ENCODE results near the gene RPL39. TPM values are rescaled to one million over a fixed set of nuclear protein-coding genes. Genes with fewer than 3 reads are reported as not detected.
"Not testable (repeated sequence)": the region's sequence is repeated elsewhere in the genome, so short reads cannot be mapped to it uniquely, and the experiment has no call there.

The RPL39 gene
- 4,262 and 7,744 TPM in 2 replicates for total RNA-seq

GRCh38 chrX:119791437-119792231 is at the start of gene RPL39:
Gene RPL39, minus strand, starts transcription at chrX:119791630. Its CDS starts 54 bp downstream, at chrX:119791576.
- H3K4me3 ChIP-seq (ENCODE audit: low read depth, low read length), result peak within 1 kb of the TSS; percentile 84
- TF ChIP-seq, protein P1, sequence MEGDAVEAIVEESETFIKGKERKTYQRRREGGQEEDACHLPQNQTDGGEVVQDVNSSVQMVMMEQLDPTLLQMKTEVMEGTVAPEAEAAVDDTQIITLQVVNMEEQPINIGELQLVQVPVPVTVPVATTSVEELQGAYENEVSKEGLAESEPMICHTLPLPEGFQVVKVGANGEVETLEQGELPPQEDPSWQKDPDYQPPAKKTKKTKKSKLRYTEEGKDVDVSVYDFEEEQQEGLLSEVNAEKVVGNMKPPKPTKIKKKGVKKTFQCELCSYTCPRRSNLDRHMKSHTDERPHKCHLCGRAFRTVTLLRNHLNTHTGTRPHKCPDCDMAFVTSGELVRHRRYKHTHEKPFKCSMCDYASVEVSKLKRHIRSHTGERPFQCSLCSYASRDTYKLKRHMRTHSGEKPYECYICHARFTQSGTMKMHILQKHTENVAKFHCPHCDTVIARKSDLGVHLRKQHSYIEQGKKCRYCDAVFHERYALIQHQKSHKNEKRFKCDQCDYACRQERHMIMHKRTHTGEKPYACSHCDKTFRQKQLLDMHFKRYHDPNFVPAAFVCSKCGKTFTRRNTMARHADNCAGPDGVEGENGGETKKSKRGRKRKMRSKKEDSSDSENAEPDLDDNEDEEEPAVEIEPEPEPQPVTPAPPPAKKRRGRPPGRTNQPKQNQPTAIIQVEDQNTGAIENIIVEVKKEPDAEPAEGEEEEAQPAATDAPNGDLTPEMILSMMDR (conservative IDR thresholded peaks at IDR 0.05; ENCODE audit: low read depth, low read length), result no peak
- DNase-seq (ENCODE audit: low read depth), result peak; percentile 41

DNA sequence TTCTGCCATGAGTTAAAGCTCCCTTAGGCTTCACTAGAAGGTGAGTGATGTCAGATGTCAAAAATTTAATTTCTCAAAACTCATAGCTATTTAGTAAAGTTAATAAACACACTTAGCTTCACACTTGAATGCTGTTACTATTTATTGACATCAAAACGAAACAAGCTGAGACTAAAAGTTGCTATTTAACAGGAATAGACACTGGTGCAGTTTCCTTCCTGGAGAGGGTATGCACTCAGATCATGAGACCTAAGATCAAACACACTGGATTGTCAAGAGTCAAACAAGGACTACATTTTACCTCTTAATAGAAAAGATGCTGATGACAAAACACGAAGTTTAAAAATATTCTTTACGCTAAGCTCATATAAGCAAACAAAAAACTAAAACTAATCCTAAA is 42.5 kb upstream of the RPL39 start:
- DNase-seq (ENCODE audit: low read depth), result no peak
- TF ChIP-seq, protein P1 (conservative IDR thresholded peaks at IDR 0.05; ENCODE audit: low read depth, low read length), result no peak
- no peak overlapping the region for H3K4me3 ChIP-seq (ENCODE audit: low read depth, low read length)

GRCh38 chrX:119828446-119828845 is 37.0 kb upstream of the RPL39 start:
- TF ChIP-seq, protein P1 (conservative IDR thresholded peaks at IDR 0.05; ENCODE audit: low read depth, low read length), result no peak
- DNase-seq (ENCODE audit: low read depth), result no peak

DNA sequence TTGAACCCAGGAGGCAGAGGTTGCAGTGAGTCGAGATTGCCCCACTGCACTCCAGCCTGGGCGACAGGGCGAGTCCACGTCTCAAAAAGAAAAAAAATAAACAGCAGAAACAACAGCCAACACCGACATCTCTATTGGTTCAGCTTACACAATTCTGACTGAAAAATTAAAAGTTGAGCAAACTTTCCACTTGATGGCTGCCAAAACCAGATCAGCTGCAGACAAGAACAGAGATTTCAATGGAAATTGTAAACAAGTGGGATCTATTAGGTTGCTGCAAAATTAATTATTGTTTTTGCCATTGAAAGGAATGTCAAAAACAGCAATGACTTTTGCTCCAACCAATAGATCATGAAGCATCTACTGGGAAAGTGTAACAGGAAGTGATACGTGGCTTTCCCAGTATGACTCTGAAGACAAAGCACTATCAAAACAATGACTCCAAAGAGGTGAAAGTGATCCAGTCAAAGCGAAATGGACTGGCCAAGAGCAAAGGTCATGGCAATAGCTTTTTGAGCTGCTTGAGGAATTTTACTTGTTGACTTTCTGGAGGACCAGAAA is 35.0 kb upstream of the RPL39 start:
- peak; percentile 9 for DNase-seq (ENCODE audit: low read depth)
- TF ChIP-seq, protein P1 (conservative IDR thresholded peaks at IDR 0.05; ENCODE audit: low read depth, low read length), result no peak
- no peak overlapping the region for H3K4me3 ChIP-seq (ENCODE audit: low read depth, low read length)

More at GRCh38 chrX:119828446-119828845, 37.0 kb upstream of the RPL39 start:
- no peak overlapping the region for H3K4me3 ChIP-seq (ENCODE audit: low read depth, low read length)

GRCh38 chrX:119824221-119824620 is 32.8 kb upstream of the RPL39 start:
- H3K4me3 ChIP-seq (ENCODE audit: low read depth, low read length); DNase-seq (ENCODE audit: low read depth): not testable (repeated sequence)

- DNase-seq (ENCODE audit: low read depth), result peak; percentile 39
- not testable (repeated sequence) for H3K4me3 ChIP-seq (ENCODE audit: low read depth, low read length)
These were observed 30.3 kb upstream of the RPL39 start for GRCh38 chrX:119821703-119822102.

DNA sequence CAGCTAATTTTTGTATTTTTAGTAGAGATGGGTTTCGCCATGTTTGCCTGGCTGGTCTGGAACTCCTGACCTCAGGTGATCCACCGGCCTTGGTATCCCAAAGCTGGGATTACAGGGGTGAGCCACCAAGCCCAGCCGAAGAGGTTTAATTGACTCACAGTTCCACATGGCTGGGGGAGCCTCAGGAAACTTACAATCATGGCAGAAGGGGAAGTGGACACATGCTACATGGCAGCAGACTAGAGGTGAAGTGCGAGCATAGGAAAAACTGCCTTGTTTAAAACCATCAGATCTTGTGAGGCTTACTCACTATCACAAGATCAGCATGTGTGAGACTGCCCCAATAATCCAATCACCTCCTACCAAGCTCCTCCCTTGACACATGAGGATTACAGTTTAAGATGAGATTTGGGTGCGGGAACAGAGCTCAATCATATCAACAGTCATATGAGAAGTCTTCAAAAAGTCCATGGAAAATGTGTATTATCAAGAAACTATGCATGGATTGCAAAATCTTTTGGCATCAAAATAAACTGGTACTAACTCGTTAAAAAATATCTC is 25.8 kb upstream of the RPL39 start:
- H3K4me3 ChIP-seq (ENCODE audit: low read depth, low read length), result no peak overlapping the region
- no peak for DNase-seq (ENCODE audit: low read depth)
- TF ChIP-seq, protein P1 (conservative IDR thresholded peaks at IDR 0.05; ENCODE audit: low read depth, low read length), result no peak

DNA sequence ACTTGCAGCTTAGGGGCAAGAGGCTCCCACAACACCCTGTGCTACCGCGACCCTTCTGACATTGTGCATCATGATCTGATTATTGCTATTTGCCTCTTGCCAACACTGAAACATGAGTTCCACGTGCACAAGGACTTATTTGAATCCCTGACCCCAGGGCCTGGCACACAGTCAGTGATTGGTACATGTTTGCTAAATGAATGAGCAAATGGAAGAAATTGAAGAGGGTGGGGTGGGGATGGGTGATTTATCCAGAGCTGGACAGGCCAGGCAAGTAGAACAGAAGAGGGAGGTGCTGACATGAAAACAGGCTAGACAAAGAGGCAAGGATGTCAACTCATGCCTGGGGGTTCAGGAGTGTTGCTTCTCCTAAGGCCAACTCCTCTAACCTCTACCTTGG is 24.9 kb upstream of the RPL39 start:
- no peak for DNase-seq (ENCODE audit: low read depth)
- no peak overlapping the region for H3K4me3 ChIP-seq (ENCODE audit: low read depth, low read length)
- TF ChIP-seq, protein P1 (conservative IDR thresholded peaks at IDR 0.05; ENCODE audit: low read depth, low read length), result no peak
